ENCODE measurements around the gene LRIG2. TPM values are rescaled to one million over a fixed set of nuclear protein-coding genes. Genes with fewer than 3 reads are reported as not detected.
A peak's percentile ranks its signal among the peaks of the same experiment; 100 is the strongest.

Gene LRIG2
- total and polyA plus RNA-seq, 9 of the 15 experiments (the other 6 are each of a cell fraction or from before 2014, with no cell fraction given), result 1.8 to 28.1 (median 11.5) TPM

DNA sequence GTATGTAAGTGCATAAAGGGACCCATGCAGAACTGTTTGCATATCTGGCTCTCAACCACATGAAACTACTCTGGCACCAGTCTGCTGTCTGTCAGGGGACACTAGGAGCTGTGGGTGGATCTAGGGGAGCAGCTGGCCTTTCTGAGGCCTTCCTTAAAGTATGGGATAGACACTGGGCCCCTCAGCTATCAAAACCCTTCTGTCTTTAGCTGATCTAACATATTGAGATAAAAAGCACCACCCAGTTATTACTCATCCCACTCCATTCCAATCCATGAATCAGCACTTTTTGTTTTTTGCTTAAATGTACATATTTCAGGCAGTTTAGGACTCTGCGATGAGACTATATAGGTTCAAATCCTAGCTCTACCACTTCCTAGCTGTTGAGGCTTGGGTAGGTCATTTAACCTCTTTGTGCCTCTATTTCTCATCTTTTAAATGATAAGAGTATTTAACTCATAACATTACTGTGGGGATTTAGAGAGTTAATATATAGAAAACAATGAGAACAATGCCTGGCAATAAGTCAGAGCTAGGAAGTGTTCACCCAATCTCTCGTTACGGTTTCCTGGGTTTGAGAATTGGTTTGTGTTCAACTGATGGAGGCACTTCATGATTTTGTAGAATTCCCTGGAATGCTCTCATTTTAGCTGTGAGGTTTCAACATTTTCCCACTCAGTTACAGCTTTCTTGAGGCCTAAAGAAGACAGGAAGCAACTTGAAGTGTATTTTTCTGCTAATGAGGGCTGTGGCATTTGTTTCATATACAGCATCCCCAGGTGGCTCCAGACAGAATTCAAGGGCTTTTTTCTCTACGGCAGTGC, 68.9 kb downstream of the LRIG2 start (continued):
- TF ChIP-seq POLR3A (IDR thresholded peaks at IDR 0.05; ENCODE audit: borderline replicate concordance, extremely low read depth, insufficient read depth, insufficient read length) (no peak), PTRF (tag; IDR thresholded peaks at IDR 0.05) (no peak), CREB1 (IDR thresholded peaks at IDR 0.05) (peak; percentile 9; the same call in 1 of the 2 replicates), CREB1 (CRISPR knock-in tag; IDR thresholded peaks at IDR 0.05) (no peak), RCOR1 (IDR thresholded peaks at IDR 0.05; ENCODE audit: borderline replicate concordance in 1 of 2, low read depth in 2 of 2, low read length in 2 of 2) (peak in 1 of 2 experiments; percentile 85; a peak in 2 of 4 replicates), NCOA1 (IDR thresholded peaks at IDR 0.05; ENCODE audit: low read depth) (peak; percentile 48; the same call in 1 of the 2 replicates), ZNF143 (CRISPR knock-in tag; IDR thresholded peaks at IDR 0.05) (no peak), POLR2AphosphoS2 (IDR thresholded peaks at IDR 0.05; ENCODE audit: low read length) (no peak), ZNF311 (CRISPR knock-in tag; IDR thresholded peaks at IDR 0.05) (no peak), GTF2A2 (tag; IDR thresholded peaks at IDR 0.05) (peak; percentile 53; the same call in 1 of the 2 replicates), ETV5 (CRISPR knock-in tag; IDR thresholded peaks at IDR 0.05; ENCODE audit: low read depth) (0 out of 2 replicates have a peak, but pooled peaks have one; percentile 14), ZNF79 (CRISPR knock-in tag; IDR thresholded peaks at IDR 0.05; ENCODE audit: low read depth) (no peak), TCF3 (CRISPR knock-in tag; IDR thresholded peaks at IDR 0.05) (peak; percentile 77), ZNF232 (CRISPR knock-in tag; IDR thresholded peaks at IDR 0.05) (no peak), ZNF830 (CRISPR knock-in tag; IDR thresholded peaks at IDR 0.05) (no peak), MYNN (IDR thresholded peaks at IDR 0.05) (peak; percentile 77; the same call in 1 of the 2 replicates), MYNN (CRISPR knock-in tag; IDR thresholded peaks at IDR 0.05) (no peak), MCM3 (IDR thresholded peaks at IDR 0.05) (no peak)
- TF ChIP-seq, protein P1, sequence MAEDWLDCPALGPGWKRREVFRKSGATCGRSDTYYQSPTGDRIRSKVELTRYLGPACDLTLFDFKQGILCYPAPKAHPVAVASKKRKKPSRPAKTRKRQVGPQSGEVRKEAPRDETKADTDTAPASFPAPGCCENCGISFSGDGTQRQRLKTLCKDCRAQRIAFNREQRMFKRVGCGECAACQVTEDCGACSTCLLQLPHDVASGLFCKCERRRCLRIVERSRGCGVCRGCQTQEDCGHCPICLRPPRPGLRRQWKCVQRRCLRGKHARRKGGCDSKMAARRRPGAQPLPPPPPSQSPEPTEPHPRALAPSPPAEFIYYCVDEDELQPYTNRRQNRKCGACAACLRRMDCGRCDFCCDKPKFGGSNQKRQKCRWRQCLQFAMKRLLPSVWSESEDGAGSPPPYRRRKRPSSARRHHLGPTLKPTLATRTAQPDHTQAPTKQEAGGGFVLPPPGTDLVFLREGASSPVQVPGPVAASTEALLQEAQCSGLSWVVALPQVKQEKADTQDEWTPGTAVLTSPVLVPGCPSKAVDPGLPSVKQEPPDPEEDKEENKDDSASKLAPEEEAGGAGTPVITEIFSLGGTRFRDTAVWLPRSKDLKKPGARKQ (CRISPR knock-in tag; IDR thresholded peaks at IDR 0.05), result no peak
- TF ChIP-seq, protein P2, sequence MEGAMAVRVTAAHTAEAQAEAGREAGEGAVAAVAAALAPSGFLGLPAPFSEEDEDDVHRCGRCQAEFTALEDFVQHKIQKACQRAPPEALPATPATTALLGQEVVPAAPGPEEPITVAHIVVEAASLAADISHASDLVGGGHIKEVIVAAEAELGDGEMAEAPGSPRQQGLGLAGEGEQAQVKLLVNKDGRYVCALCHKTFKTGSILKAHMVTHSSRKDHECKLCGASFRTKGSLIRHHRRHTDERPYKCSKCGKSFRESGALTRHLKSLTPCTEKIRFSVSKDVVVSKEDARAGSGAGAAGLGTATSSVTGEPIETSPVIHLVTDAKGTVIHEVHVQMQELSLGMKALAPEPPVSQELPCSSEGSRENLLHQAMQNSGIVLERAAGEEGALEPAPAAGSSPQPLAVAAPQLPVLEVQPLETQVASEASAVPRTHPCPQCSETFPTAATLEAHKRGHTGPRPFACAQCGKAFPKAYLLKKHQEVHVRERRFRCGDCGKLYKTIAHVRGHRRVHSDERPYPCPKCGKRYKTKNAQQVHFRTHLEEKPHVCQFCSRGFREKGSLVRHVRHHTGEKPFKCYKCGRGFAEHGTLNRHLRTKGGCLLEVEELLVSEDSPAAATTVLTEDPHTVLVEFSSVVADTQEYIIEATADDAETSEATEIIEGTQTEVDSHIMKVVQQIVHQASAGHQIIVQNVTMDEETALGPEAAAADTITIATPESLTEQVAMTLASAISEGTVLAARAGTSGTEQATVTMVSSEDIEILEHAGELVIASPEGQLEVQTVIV (CRISPR knock-in tag; IDR thresholded peaks at IDR 0.05; ENCODE audit: borderline replicate concordance), result no peak
- TF ChIP-seq, protein P3, sequence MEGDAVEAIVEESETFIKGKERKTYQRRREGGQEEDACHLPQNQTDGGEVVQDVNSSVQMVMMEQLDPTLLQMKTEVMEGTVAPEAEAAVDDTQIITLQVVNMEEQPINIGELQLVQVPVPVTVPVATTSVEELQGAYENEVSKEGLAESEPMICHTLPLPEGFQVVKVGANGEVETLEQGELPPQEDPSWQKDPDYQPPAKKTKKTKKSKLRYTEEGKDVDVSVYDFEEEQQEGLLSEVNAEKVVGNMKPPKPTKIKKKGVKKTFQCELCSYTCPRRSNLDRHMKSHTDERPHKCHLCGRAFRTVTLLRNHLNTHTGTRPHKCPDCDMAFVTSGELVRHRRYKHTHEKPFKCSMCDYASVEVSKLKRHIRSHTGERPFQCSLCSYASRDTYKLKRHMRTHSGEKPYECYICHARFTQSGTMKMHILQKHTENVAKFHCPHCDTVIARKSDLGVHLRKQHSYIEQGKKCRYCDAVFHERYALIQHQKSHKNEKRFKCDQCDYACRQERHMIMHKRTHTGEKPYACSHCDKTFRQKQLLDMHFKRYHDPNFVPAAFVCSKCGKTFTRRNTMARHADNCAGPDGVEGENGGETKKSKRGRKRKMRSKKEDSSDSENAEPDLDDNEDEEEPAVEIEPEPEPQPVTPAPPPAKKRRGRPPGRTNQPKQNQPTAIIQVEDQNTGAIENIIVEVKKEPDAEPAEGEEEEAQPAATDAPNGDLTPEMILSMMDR (IDR thresholded peaks at IDR 0.05 in 2 of 3, conservative IDR thresholded peaks at IDR 0.05 in 1 of 3; ENCODE audit: insufficient read depth in 2 of 3, low read depth in 1 of 3, low read length in 3 of 3), result no peak
- TF ChIP-seq, protein P4, sequence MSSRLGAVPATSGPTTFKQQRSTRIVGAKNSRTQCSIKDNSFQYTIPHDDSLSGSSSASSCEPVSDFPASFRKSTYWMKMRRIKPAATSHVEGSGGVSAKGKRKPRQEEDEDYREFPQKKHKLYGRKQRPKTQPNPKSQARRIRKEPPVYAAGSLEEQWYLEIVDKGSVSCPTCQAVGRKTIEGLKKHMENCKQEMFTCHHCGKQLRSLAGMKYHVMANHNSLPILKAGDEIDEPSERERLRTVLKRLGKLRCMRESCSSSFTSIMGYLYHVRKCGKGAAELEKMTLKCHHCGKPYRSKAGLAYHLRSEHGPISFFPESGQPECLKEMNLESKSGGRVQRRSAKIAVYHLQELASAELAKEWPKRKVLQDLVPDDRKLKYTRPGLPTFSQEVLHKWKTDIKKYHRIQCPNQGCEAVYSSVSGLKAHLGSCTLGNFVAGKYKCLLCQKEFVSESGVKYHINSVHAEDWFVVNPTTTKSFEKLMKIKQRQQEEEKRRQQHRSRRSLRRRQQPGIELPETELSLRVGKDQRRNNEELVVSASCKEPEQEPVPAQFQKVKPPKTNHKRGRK (tag; IDR thresholded peaks at IDR 0.05), result no peak
